Keratinocyte (primary cell): ENCODE results near the gene GCH1. TPM values are rescaled to one million over a fixed set of nuclear protein-coding genes. Genes with fewer than 3 reads are reported as not detected.

Experiments
- DNase-seq: peaks from one replicate; pipeline ENCODE4 v3.0.0-alpha.2; 2011; ENCODE audit warnings: low read depth, missing footprints, low spot score
- FAIRE-seq: peaks from 2 replicates; lab custom pipeline; 2011; peaks lifted over from hg19 to GRCh38; lab: Jason Lieb, UNC
- H2AFZ ChIP-seq: 2 replicates; pipeline ENCODE4 v1.6.0; 2012; ENCODE audit warnings: low read length, control low read depth, inconsistent platforms; ENCODE audit not compliant: control insufficient read depth
- H3K27ac ChIP-seq: 2 replicates; pipeline ENCODE4 v1.5.1; 2011; ENCODE audit warnings: low read length; ENCODE audit not compliant: control insufficient read depth, insufficient read depth
- H3K27me3 ChIP-seq: 3 replicates; pipeline ENCODE4 v1.6.0; 2011; ENCODE audit warnings: low read length; ENCODE audit not compliant: control insufficient read depth, insufficient read depth; ENCODE audit errors: extremely low read depth
- H3K36me3 ChIP-seq, 2 experiments: 2 replicates in 1 of 2; 3 replicates in 1 of 2; pipeline ENCODE4 v1.5.1; 2011; ENCODE audit warnings: low read length in 2 of 2, mild to moderate bottlenecking in 1 of 2; ENCODE audit not compliant: control insufficient read depth in 2 of 2, insufficient read depth in 2 of 2; ENCODE audit errors: extremely low read depth in 1 of 2
- H3K4me1 ChIP-seq: 3 replicates; pipeline ENCODE4 v1.5.1; 2011; ENCODE audit warnings: low read length; ENCODE audit not compliant: control insufficient read depth, insufficient read depth; ENCODE audit errors: extremely low read depth
- H3K4me2 ChIP-seq: 3 replicates; pipeline ENCODE4 v1.6.0; 2011; ENCODE audit warnings: low read depth, low read length; ENCODE audit not compliant: control insufficient read depth, insufficient read depth; ENCODE audit errors: extremely low read depth
- H3K4me3 ChIP-seq, 3 experiments: fragments of 200-600 bp in 1 of 3; sonication (generic) in 1 of 3; 2 replicates in 2 of 3; 3 replicates in 1 of 3; pipeline ENCODE4 v1.5.1; 2011 to 2016; ENCODE audit warnings: low read length in 3 of 3, mild to moderate bottlenecking in 3 of 3, control low read depth in 2 of 3, inconsistent platforms in 1 of 3, low read depth in 1 of 3, mixed read lengths in 1 of 3, mixed run types in 1 of 3, moderate library complexity in 1 of 3; ENCODE audit not compliant: control insufficient read depth in 2 of 3, insufficient read depth in 2 of 3; ENCODE audit errors: extremely low read depth in 1 of 3
- H3K79me2 ChIP-seq: 2 replicates; pipeline ENCODE4 v1.6.0; 2012; ENCODE audit warnings: low read length; ENCODE audit not compliant: control insufficient read depth, insufficient read depth
- H3K9ac ChIP-seq: 3 replicates; pipeline ENCODE4 v1.6.0; 2011; ENCODE audit warnings: low read length; ENCODE audit not compliant: control insufficient read depth, insufficient read depth; ENCODE audit errors: extremely low read depth
- H3K9me1 ChIP-seq: 3 replicates; pipeline ENCODE4 v1.6.0; 2011; ENCODE audit warnings: low read length; ENCODE audit not compliant: control insufficient read depth, insufficient read depth; ENCODE audit errors: extremely low read depth
- H3K9me3 ChIP-seq: 2 replicates; pipeline ENCODE4 v1.5.1; 2012; ENCODE audit warnings: low read depth, low read length; ENCODE audit not compliant: control insufficient read depth
- H4K20me1 ChIP-seq: 3 replicates; pipeline ENCODE4 v1.6.0; 2011; ENCODE audit warnings: low read length; ENCODE audit not compliant: control insufficient read depth, insufficient read depth; ENCODE audit errors: extremely low read depth
- CTCF ChIP-seq, 3 experiments: IDR thresholded peaks in 1 of 3; conservative IDR thresholded peaks in 1 of 3; optimal IDR thresholded peaks in 1 of 3; 2 replicates in 2 of 3; 3 replicates in 1 of 3; pipeline versions ENCODE3 to v1.5.1; 2011; ENCODE audit warnings: low read length in 3 of 3, mild to moderate bottlenecking in 3 of 3, moderate library complexity in 2 of 3, control low read depth in 1 of 3, inconsistent platforms in 1 of 3; ENCODE audit not compliant: insufficient read depth in 2 of 3; ENCODE audit errors: extremely low read depth in 1 of 3
- EZH2 ChIP-seq: IDR thresholded peaks from one replicate; pipeline ENCODE4 v1.6.1; 2012; ENCODE audit warnings: inconsistent platforms, mild to moderate bottlenecking, low read length, moderate library complexity
- dilution Hi-C: fragments of 300-500 bp; cut with MboI; formaldehyde crosslinking; loops from one replicate; pipeline ENCODE4 v1.7.0; 2020; ENCODE audit warnings: low sequenced_read_pairs; ENCODE audit not compliant: extremely low pct_ligation_motif_present
- polyA plus RNA-seq, 5 experiments: library from polyadenylated mRNA; depleted of rRNA in 3 of 5; stranded (reverse) in 3 of 5; stranded (forward) in 1 of 5; unstranded in 1 of 5; fragments of >200 nt; gene quantifications; 1 replicate in 1 of 5; 2 replicates in 3 of 5; 3 replicates in 1 of 5; pipeline versions ENCODE4 v1.2.1 to v1.2.3, GENCODE V29; 2011 to 2012; ENCODE audit warnings: missing spikeins in 2 of 5, low read depth in 1 of 5, low replicate concordance in 1 of 5

GCH1 gene
- polyA plus RNA-seq, 1 donor (not counting 4 experiments of a cell fraction or from before 2014, with no cell fraction given), result 3.4 TPM

GRCh38 chr14:54852215-54852614 is 50.4 kb downstream of the GCH1 start:
- Histone ChIP-seq H3K4me1 (no peaks in the 10 kb centered on the region), H3K4me2 (no peak overlapping the region), H3K27ac (no peak overlapping the region), H3K79me2 (no peaks in the 10 kb centered on the region), H3K9ac (no peak overlapping the region), H3K4me3 (no peak overlapping the region), H3K9me1 (no peaks in the 10 kb centered on the region), H3K36me3 (no peaks in the 10 kb centered on the region), H3K9me3 (no peaks in the 10 kb centered on the region), H3K27me3 (no peaks in the 10 kb centered on the region), H4K20me1 (no peaks in the 10 kb centered on the region), H2AFZ (no peak overlapping the region)
- no peak for DNase-seq
- FAIRE-seq, result no peak
- dilution Hi-C loops, result no loop called here
- TF ChIP-seq CTCF (optimal IDR thresholded peaks at IDR 0.05 in 1 of 3, IDR thresholded peaks at IDR 0.05 in 1 of 3, conservative IDR thresholded peaks at IDR 0.05 in 1 of 3; ENCODE audit: extremely low read depth in 1 of 3, insufficient read depth in 2 of 3, low read length in 3 of 3) (no peak), EZH2 (no peak)

GRCh38 chr14:54848910-54849309 is 53.7 kb downstream of the GCH1 start:
- Histone ChIP-seq H4K20me1 (no peaks in the 10 kb centered on the region), H3K4me1 (no peaks in the 10 kb centered on the region), H3K4me3 (no peak overlapping the region), H3K27me3 (no peaks in the 10 kb centered on the region), H3K9me1 (no peaks in the 10 kb centered on the region), H3K4me2 (no peak overlapping the region), H3K79me2 (no peaks in the 10 kb centered on the region), H2AFZ (no peak overlapping the region), H3K27ac (no peak overlapping the region), H3K9me3 (no peaks in the 10 kb centered on the region), H3K36me3 (no peaks in the 10 kb centered on the region), H3K9ac (no peak overlapping the region)
- no peak for TF ChIP-seq CTCF (optimal IDR thresholded peaks at IDR 0.05 in 1 of 3, IDR thresholded peaks at IDR 0.05 in 1 of 3, conservative IDR thresholded peaks at IDR 0.05 in 1 of 3; ENCODE audit: extremely low read depth in 1 of 3, insufficient read depth in 2 of 3, low read length in 3 of 3)
- TF ChIP-seq EZH2, result no peak
- DNase-seq (no peak), FAIRE-seq (no peak)
- dilution Hi-C loops, result no loop called here
